Astrocyte of the spinal cord (primary cell): Measurements from ENCODE around the gene CAMK2A.

Experiments used
- DNase-seq: peaks from one replicate; pipeline ENCODE4 v3.0.0; 2011; ENCODE audit warnings: low read depth, low spot score
- H3K4me3 ChIP-seq: 2 replicates; pipeline ENCODE4 v1.5.1; 2011; ENCODE audit warnings: low read depth, mild to moderate bottlenecking, low read length, moderate library complexity
- in situ Hi-C: cut with HindIII; loops from 2 replicates; pipeline ENCODE4 v1.10.0; 2017; ENCODE audit warnings: low sequenced_read_pairs
- TF ChIP-seq, protein P1 (sequence below): IDR thresholded peaks from 2 replicates; pipeline ENCODE4 v1.5.1; 2012; ENCODE audit warnings: low read depth, mild to moderate bottlenecking, low read length, inconsistent platforms

CAMK2A gene

GRCh38 chr5:150242251-150242894, 47.2 kb downstream of the CAMK2A start:
- no peak for DNase-seq
- TF ChIP-seq, protein P1, sequence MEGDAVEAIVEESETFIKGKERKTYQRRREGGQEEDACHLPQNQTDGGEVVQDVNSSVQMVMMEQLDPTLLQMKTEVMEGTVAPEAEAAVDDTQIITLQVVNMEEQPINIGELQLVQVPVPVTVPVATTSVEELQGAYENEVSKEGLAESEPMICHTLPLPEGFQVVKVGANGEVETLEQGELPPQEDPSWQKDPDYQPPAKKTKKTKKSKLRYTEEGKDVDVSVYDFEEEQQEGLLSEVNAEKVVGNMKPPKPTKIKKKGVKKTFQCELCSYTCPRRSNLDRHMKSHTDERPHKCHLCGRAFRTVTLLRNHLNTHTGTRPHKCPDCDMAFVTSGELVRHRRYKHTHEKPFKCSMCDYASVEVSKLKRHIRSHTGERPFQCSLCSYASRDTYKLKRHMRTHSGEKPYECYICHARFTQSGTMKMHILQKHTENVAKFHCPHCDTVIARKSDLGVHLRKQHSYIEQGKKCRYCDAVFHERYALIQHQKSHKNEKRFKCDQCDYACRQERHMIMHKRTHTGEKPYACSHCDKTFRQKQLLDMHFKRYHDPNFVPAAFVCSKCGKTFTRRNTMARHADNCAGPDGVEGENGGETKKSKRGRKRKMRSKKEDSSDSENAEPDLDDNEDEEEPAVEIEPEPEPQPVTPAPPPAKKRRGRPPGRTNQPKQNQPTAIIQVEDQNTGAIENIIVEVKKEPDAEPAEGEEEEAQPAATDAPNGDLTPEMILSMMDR: no peak
- in situ Hi-C loops: no loop called here
- H3K4me3 ChIP-seq: no peak overlapping the region

- in situ Hi-C loops: no loop called here
- TF ChIP-seq, protein P1: no peak
- no peak overlapping the region for H3K4me3 ChIP-seq
- DNase-seq: no peak
These were observed 48.0 kb downstream of the CAMK2A start for GRCh38 chr5:150241298-150242160.

- TF ChIP-seq, protein P1: no peak
- no peak overlapping the region for H3K4me3 ChIP-seq
- in situ Hi-C loops: no loop called here
- DNase-seq: no peak
These were observed 49.8 kb downstream of the CAMK2A start for GRCh38 chr5:150239794-150240122.

- no peak overlapping the region for H3K4me3 ChIP-seq
- TF ChIP-seq, protein P1: no peak
- in situ Hi-C loops: no loop called here
- no peak for DNase-seq
These were observed 50.3 kb downstream of the CAMK2A start for GRCh38 chr5:150239099-150239793.

DNA sequence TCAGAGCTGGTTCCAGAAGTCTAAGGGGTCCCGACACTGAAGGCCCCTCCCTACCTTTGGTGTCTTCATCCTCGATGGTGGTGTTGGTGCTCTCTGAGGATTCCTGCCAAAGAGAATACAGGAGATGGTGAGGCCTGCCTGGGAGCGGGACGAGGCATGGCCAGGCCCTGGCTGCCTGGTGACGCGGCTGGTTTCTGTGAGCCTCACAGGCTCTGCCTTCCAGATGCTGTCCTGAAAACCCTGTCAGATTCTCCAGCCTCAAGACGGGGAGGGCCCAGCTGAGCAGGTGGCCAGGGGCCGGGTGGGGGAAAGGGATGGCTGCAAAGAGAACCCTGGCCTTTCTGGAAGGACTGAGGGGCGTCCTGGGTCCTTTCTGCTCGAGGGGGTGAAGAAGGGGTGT, 50.9 kb downstream of the CAMK2A start:
- no peak for DNase-seq
- in situ Hi-C loops: no loop called here
- TF ChIP-seq, protein P1: no peak
- H3K4me3 ChIP-seq: no peak overlapping the region

- TF ChIP-seq, protein P1: no peak
- H3K4me3 ChIP-seq: no peak overlapping the region
- in situ Hi-C loops: no loop called here
- DNase-seq: no peak
These were observed 52.4 kb downstream of the CAMK2A start for GRCh38 chr5:150236981-150237754.
